ENCODE data around the gene IL1RAPL1. TPM values are rescaled to one million over a fixed set of nuclear protein-coding genes. Genes with fewer than 3 reads are reported as not detected.

Gene IL1RAPL1
- polyA plus RNA-seq, 1 of the 3 experiments (the other 2 are of a cell fraction) = 2.8 TPM

DNA sequence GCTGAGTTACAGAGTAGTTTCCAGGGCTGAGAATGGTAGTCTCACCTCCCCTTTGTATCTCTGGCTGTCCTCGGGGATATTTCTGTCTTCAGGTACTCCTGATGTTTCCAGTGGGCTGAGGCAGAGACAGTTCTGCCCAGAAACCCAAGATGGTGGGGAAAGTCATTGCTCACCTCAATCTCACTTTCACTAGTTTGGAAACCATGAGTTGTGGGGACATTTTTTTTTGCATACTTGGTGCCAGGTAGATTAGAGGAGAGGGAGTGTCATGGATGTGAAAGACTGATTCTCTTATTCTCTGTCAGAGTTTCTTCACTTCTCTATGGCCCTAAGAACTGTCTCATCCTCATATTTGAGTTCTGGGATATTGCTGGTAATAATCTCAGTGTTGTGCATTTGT lies 919.5 kb downstream of the IL1RAPL1 start:
- CTCF ChIA-PET = no interaction called here
- no peaks in the 10 kb centered on the region for H3K9me2 ChIP-seq
- TF ChIP-seq, protein P1, sequence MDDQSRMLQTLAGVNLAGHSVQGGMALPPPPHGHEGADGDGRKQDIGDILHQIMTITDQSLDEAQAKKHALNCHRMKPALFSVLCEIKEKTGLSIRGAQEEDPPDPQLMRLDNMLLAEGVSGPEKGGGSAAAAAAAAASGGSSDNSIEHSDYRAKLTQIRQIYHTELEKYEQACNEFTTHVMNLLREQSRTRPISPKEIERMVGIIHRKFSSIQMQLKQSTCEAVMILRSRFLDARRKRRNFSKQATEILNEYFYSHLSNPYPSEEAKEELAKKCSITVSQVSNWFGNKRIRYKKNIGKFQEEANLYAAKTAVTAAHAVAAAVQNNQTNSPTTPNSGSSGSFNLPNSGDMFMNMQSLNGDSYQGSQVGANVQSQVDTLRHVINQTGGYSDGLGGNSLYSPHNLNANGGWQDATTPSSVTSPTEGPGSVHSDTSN (IDR thresholded peaks at IDR 0.05) = no peak
- TF ChIP-seq EP300 (IDR thresholded peaks at IDR 0.05; ENCODE audit: borderline replicate concordance in 1 of 2, low read depth in 1 of 2, low read length in 1 of 2) (no peak), RCOR1 (IDR thresholded peaks at IDR 0.05; ENCODE audit: low read length) (no peak), RXRA (IDR thresholded peaks at IDR 0.05; ENCODE audit: borderline replicate concordance, low read depth) (no peak), MEF2A (IDR thresholded peaks at IDR 0.05; ENCODE audit: borderline replicate concordance, low read depth) (no peak), FOSL2 (IDR thresholded peaks at IDR 0.05; ENCODE audit: borderline replicate concordance, low read depth) (no peak), POLR2AphosphoS5 (IDR thresholded peaks at IDR 0.05; ENCODE audit: low read depth, low read length) (no peak)
- H3K4me3 ChIP-seq (ENCODE audit: low read depth in 2 of 2, low read length in 1 of 2) = no peak overlapping the region
- no peaks in the 10 kb centered on the region for H3K4me1 ChIP-seq (ENCODE audit: control insufficient read depth in 1 of 2, insufficient read depth in 2 of 2, low read depth in 1 of 2, low read length in 1 of 2)
- no peaks in the 10 kb centered on the region for H3K9me3 ChIP-seq
- H3K9ac ChIP-seq = no peak overlapping the region
- POLR2A ChIA-PET = no interaction called here
- no peak for DNase-seq
- H3K27me3 ChIP-seq (ENCODE audit: insufficient read depth) = no peaks in the 10 kb centered on the region
- H3K36me3 ChIP-seq (replicated peaks in 1 of 2; ENCODE audit: control insufficient read depth in 1 of 2, insufficient read depth in 2 of 2, low read length in 1 of 2) = no peaks in the 10 kb centered on the region
- no peak overlapping the region for H2AFZ ChIP-seq (ENCODE audit: low read depth)
- H3K79me2 ChIP-seq (ENCODE audit: insufficient read depth) = no peaks in the 10 kb centered on the region
- H3K27ac ChIP-seq (ENCODE audit: low read depth in 2 of 2, low read length in 1 of 2) = no peak overlapping the region
- no peaks in the 10 kb centered on the region for H4K20me1 ChIP-seq (ENCODE audit: insufficient read depth)
- no peaks in the 10 kb centered on the region for H3F3A ChIP-seq (replicated peaks; ENCODE audit: insufficient read depth)
- 13% methylated on average over 1 of the region's 1 CpG for WGBS (ENCODE audit: low lambda C conversion rate)
- no peak overlapping the region for H3K4me2 ChIP-seq

DNA sequence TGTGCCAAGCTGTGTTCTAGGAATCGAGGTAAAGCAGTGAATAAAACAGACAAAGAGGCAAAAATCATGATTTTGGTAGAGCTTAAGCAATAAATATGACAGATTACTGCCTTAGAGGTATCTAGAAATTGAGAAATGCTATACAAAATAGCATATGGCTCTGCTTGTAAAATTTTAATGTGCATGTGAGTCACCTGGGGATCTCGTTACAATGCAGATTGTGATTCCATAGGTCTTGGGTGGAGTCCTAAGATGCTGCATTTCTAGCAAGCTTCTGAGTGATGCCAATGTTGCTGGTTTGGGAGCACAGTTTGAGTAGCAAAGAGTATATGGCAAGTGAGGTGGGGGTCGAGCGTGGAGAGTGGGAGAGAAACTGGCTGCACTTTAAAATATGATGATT lies 930.9 kb downstream of the IL1RAPL1 start:
- CTCF ChIA-PET = no interaction called here

DNA sequence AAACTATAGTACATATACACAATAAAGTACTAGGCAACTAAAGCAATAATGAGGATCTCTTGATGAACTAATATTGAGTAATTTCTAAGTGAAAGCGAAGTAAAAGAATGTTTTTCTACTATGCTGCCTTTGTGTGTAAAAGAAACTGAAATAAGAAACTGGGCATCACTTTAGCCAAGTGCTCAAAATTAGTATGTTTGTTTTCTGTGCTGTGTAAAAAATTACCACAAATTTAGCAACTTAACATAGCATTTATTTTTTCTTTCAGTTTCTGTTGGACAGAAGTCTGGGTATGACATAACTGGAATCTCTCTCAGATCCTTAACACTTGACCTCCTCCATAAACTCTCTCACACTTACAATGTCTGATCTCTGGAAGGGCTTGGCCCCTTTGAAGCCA lies 941.0 kb downstream of the IL1RAPL1 start:
- H2AFZ ChIP-seq (ENCODE audit: low read depth) = no peak overlapping the region
- H3K9ac ChIP-seq = no peak overlapping the region
- CTCF ChIA-PET = no interaction called here
- no peaks in the 10 kb centered on the region for H4K20me1 ChIP-seq (ENCODE audit: insufficient read depth)
- POLR2A ChIA-PET = no interaction called here
- H3K27me3 ChIP-seq (ENCODE audit: insufficient read depth) = no peaks in the 10 kb centered on the region
- no peak overlapping the region for H3K4me2 ChIP-seq
- TF ChIP-seq RXRA (IDR thresholded peaks at IDR 0.05; ENCODE audit: borderline replicate concordance, low read depth) (no peak), SMC3 (IDR thresholded peaks at IDR 0.05; ENCODE audit: low read depth, low read length) (no peak), MEF2A (IDR thresholded peaks at IDR 0.05; ENCODE audit: borderline replicate concordance, low read depth) (no peak), GATA2 (CRISPR knock-in tag; IDR thresholded peaks at IDR 0.05) (no peak), MXI1 (IDR thresholded peaks at IDR 0.05; ENCODE audit: low read depth, low read length) (no peak), POLR2AphosphoS5 (IDR thresholded peaks at IDR 0.05; ENCODE audit: low read depth, low read length) (no peak)
- TF ChIP-seq, protein P2, sequence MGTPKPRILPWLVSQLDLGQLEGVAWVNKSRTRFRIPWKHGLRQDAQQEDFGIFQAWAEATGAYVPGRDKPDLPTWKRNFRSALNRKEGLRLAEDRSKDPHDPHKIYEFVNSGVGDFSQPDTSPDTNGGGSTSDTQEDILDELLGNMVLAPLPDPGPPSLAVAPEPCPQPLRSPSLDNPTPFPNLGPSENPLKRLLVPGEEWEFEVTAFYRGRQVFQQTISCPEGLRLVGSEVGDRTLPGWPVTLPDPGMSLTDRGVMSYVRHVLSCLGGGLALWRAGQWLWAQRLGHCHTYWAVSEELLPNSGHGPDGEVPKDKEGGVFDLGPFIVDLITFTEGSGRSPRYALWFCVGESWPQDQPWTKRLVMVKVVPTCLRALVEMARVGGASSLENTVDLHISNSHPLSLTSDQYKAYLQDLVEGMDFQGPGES (IDR thresholded peaks at IDR 0.05; ENCODE audit: low read depth, low read length) = no peak
- no peaks in the 10 kb centered on the region for H3K36me3 ChIP-seq (replicated peaks in 1 of 2; ENCODE audit: control insufficient read depth in 1 of 2, insufficient read depth in 2 of 2, low read length in 1 of 2)
- H3K4me3 ChIP-seq (ENCODE audit: low read depth in 2 of 2, low read length in 1 of 2) = no peak overlapping the region
- 36% methylated on average over 1 of the region's 1 CpG for WGBS (ENCODE audit: low lambda C conversion rate)
- no peak for DNase-seq
- no peaks in the 10 kb centered on the region for H3F3A ChIP-seq (replicated peaks; ENCODE audit: insufficient read depth)
- H3K9me2 ChIP-seq = no peaks in the 10 kb centered on the region
- H3K4me1 ChIP-seq (ENCODE audit: control insufficient read depth in 1 of 2, insufficient read depth in 2 of 2, low read depth in 1 of 2, low read length in 1 of 2) = no peaks in the 10 kb centered on the region
- H3K9me3 ChIP-seq = no peaks in the 10 kb centered on the region
- no peaks in the 10 kb centered on the region for H3K79me2 ChIP-seq (ENCODE audit: insufficient read depth)
- H3K27ac ChIP-seq (ENCODE audit: low read depth in 2 of 2, low read length in 1 of 2) = no peak overlapping the region

More for the DNA sequence above, 930.9 kb downstream of the IL1RAPL1 start:
- no peaks in the 10 kb centered on the region for H4K20me1 ChIP-seq (ENCODE audit: insufficient read depth)
- H3K4me2 ChIP-seq = no peak overlapping the region
- no peak overlapping the region for H2AFZ ChIP-seq (ENCODE audit: low read depth)
- no peak overlapping the region for H3K9ac ChIP-seq
- DNase-seq = no peak
- no peak overlapping the region for H3K27ac ChIP-seq (ENCODE audit: low read depth in 2 of 2, low read length in 1 of 2)
- TF ChIP-seq FOXM1 (IDR thresholded peaks at IDR 0.05; ENCODE audit: low read depth) = no peak
- TF ChIP-seq GATA2 (CRISPR knock-in tag; IDR thresholded peaks at IDR 0.05) = no peak
- TF ChIP-seq TEAD4 (IDR thresholded peaks at IDR 0.05; ENCODE audit: borderline replicate concordance, insufficient read depth) = no peak
- TF ChIP-seq TAF1 (IDR thresholded peaks at IDR 0.05; ENCODE audit: borderline replicate concordance, low read depth, low read length) = no peak
- no peak for TF ChIP-seq NFIC (IDR thresholded peaks at IDR 0.05; ENCODE audit: borderline replicate concordance)
- TF ChIP-seq SMC3 (IDR thresholded peaks at IDR 0.05; ENCODE audit: low read depth, low read length) = no peak
- H3F3A ChIP-seq (replicated peaks; ENCODE audit: insufficient read depth) = no peaks in the 10 kb centered on the region
- no peaks in the 10 kb centered on the region for H3K36me3 ChIP-seq (replicated peaks in 1 of 2; ENCODE audit: control insufficient read depth in 1 of 2, insufficient read depth in 2 of 2, low read length in 1 of 2)
- H3K9me2 ChIP-seq = no peaks in the 10 kb centered on the region
- H3K4me3 ChIP-seq (ENCODE audit: low read depth in 2 of 2, low read length in 1 of 2) = no peak overlapping the region
- H3K4me1 ChIP-seq (ENCODE audit: control insufficient read depth in 1 of 2, insufficient read depth in 2 of 2, low read depth in 1 of 2, low read length in 1 of 2) = no peaks in the 10 kb centered on the region; a peak in 1 of 4 replicates
- POLR2A ChIA-PET = no interaction called here
- no peaks in the 10 kb centered on the region for H3K79me2 ChIP-seq (ENCODE audit: insufficient read depth)
- WGBS (ENCODE audit: low lambda C conversion rate) = 32% methylated on average over 4 of the region's 4 CpGs
- H3K9me3 ChIP-seq = no peaks in the 10 kb centered on the region
- no peaks in the 10 kb centered on the region for H3K27me3 ChIP-seq (ENCODE audit: insufficient read depth)

All from SK-N-SH (cell line).